Measurements from ENCODE around the gene NUDT7.

- TF ChIP-seq, protein P1, sequence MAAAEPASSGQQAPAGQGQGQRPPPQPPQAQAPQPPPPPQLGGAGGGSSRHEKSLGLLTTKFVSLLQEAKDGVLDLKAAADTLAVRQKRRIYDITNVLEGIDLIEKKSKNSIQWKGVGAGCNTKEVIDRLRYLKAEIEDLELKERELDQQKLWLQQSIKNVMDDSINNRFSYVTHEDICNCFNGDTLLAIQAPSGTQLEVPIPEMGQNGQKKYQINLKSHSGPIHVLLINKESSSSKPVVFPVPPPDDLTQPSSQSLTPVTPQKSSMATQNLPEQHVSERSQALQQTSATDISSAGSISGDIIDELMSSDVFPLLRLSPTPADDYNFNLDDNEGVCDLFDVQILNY (CRISPR knock-in tag; IDR thresholded peaks at IDR 0.05) = no peak
- TF ChIP-seq TEAD4 (CRISPR knock-in tag; IDR thresholded peaks at IDR 0.05) (no peak), ZBTB43 (CRISPR knock-in tag; IDR thresholded peaks at IDR 0.05) (no peak), CTCF (IDR thresholded peaks at IDR 0.05) (no peak), NR3C1 (CRISPR knock-in tag; conservative IDR thresholded peaks at IDR 0.05; ENCODE audit: low read depth) (no peak), FOXP1 (CRISPR knock-in tag; IDR thresholded peaks at IDR 0.05; ENCODE audit: borderline replicate concordance) (no peak)
Measured at GRCh38 chr16:77749415-77749814, 27.1 kb downstream of the NUDT7 start.
